ENCODE measurements around the gene ABHD12.

Gene ABHD12

GRCh38 chr20:25306991-25307903 is 83.4 kb downstream of the ABHD12 start:
- no peak for DNase-seq (ENCODE audit: low read depth)

- no peak for DNase-seq (ENCODE audit: low read depth)
Measured at GRCh38 chr20:25304025-25304549, 86.5 kb downstream of the ABHD12 start.

GRCh38 chr20:25303292-25304024 is 87.2 kb downstream of the ABHD12 start:
- DNase-seq (ENCODE audit: low read depth), result no peak

- DNase-seq (ENCODE audit: low read depth), result no peak
Measured at GRCh38 chr20:25302596-25302995, 88.0 kb downstream of the ABHD12 start.

- no peak for DNase-seq (ENCODE audit: low read depth)
Measured at GRCh38 chr20:25301357-25301920, 89.2 kb downstream of the ABHD12 start.

GRCh38 chr20:25300496-25301170 is 90.0 kb downstream of the ABHD12 start:
- no peak for DNase-seq (ENCODE audit: low read depth)

GRCh38 chr20:25299806-25300205 is 90.8 kb downstream of the ABHD12 start:
- no peak for DNase-seq (ENCODE audit: low read depth)

GRCh38 chr20:25297141-25297905 is 93.3 kb downstream of the ABHD12 start:
- no peak for DNase-seq (ENCODE audit: low read depth)

- DNase-seq (ENCODE audit: low read depth), result no peak
Measured at GRCh38 chr20:25296094-25297093, 94.2 kb downstream of the ABHD12 start.

- no peak for DNase-seq (ENCODE audit: low read depth)
Measured at GRCh38 chr20:25295386-25296093, 95.1 kb downstream of the ABHD12 start.

GRCh38 chr20:25294459-25295385 is 95.9 kb downstream of the ABHD12 start:
- DNase-seq (ENCODE audit: low read depth), result no peak

- DNase-seq (ENCODE audit: low read depth), result no peak
Measured at GRCh38 chr20:25293910-25294458, 96.7 kb downstream of the ABHD12 start.

- no peak for DNase-seq (ENCODE audit: low read depth)
Measured at GRCh38 chr20:25293507-25293906, 97.1 kb downstream of the ABHD12 start.

GRCh38 chr20:25292176-25292891 is 98.3 kb downstream of the ABHD12 start:
- DNase-seq (ENCODE audit: low read depth), result no peak

GRCh38 chr20:25291432-25292133 is 99.1 kb downstream of the ABHD12 start:
- DNase-seq (ENCODE audit: low read depth), result no peak

- DNase-seq (ENCODE audit: low read depth), result no peak
Measured at GRCh38 chr20:25290646-25291431, 99.8 kb downstream of the ABHD12 start.

Data from fibroblast of the conjunctiva (primary cell).